IPS-18c (cell line): Measurements from ENCODE around the gene PTPRG.

Experiments used
- H3K4me3 ChIP-seq: 2 replicates; pipeline ENCODE4 v1.7.0; 2013; ENCODE audit warnings: low read depth, mild to moderate bottlenecking, low read length, moderate library complexity; ENCODE audit not compliant: insufficient read depth
- H3K9me3 ChIP-seq: one replicate; pipeline ENCODE4 v1.6.1; 2013; ENCODE audit warnings: mild to moderate bottlenecking, low read length, moderate library complexity; ENCODE audit not compliant: control insufficient read depth, insufficient read depth

Gene PTPRG

DNA sequence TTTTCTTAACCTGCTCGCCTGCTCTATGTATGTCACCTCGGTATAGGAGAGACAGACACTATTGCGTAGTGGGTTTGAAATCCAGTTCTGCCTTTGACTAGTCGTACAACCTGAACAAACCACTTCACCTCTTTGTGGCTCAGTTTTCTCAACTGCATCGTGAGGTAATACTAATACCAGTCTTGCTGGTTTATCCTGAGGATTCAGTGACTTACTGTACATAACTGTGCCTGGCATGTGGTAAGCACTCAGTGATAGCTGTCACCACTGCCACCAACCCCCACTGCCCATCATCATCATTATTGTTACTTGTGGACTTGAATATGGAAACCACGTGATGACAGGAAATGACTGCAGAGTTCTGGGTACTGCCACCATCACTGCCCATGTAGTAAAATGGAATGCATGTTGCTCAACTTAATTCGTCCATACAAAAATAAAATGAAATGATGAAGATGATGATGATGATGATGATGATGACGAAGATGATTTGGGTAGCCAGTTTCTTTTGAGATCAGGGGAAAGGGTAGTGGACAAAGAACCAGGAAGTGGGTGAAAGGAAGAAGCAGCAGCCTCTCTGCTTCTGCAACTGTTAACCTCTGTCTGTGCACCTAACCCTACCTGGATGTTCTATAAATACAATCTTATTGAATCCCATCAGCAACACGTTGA, 583.9 kb downstream of the PTPRG start:
- no peak overlapping the region for H3K4me3 ChIP-seq
- H3K9me3 ChIP-seq, result no peaks in the 10 kb centered on the region

DNA sequence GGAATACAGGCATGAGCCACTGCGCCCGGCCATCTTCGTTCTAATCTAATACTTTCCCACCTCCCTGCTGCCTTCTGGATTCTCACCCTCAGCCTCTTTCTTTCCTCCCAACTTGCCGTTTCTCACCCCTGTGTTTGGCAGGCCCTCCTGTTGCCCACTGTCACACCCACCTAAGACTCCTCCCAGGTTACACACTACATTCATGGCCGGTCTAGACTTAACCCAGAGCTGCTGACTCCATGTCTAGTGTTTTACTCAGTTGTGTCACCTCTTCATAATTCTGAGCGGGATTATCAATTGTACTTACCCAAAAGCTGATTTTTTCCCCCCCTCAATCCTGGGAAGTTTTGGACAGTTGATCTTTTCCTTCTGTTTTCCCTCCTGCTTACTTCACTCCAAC, 588.2 kb downstream of the PTPRG start:
- Histone ChIP-seq H3K9me3 (no peaks in the 10 kb centered on the region), H3K4me3 (no peak overlapping the region)

DNA sequence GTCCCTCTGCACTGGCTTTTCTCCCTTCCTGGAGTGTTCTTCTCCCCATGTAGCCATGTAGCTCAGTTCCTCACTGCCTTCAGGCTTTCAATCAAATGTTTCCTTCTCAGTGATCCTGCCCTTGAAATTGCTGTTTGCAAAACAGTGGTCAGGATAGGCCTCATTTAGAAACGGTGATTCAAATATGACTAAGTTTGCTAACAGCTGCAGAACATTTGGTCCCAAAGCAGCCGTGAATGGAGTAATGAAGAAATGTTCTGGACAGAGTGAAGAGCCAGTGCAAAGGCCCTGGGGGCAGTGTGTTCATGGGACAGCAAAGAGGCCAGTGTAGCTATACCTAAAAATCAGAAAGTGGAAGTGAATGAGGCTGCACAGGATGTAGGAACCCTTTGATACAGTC, 588.6 kb downstream of the PTPRG start:
- Histone ChIP-seq H3K9me3 (no peaks in the 10 kb centered on the region), H3K4me3 (no peak overlapping the region)

DNA sequence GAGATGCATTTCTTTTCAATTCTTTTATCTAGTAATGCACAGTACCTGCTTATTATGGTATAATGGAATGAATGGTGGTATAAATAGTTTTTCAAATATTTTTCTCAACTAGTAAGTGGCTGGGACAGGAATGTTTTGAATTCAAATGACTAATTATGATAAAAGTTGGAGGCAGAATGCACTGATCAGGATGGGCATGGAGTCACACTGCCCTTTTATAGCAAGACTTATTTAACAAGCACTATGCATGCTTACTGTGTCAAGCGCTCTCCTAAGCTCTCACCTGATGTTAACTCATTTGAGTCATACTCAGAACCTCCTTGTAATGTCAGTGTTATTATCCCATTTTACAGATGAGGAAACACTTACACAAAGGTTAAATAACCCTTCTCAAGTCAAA, 590.2 kb downstream of the PTPRG start:
- Histone ChIP-seq H3K9me3 (no peaks in the 10 kb centered on the region), H3K4me3 (no peak overlapping the region)

DNA sequence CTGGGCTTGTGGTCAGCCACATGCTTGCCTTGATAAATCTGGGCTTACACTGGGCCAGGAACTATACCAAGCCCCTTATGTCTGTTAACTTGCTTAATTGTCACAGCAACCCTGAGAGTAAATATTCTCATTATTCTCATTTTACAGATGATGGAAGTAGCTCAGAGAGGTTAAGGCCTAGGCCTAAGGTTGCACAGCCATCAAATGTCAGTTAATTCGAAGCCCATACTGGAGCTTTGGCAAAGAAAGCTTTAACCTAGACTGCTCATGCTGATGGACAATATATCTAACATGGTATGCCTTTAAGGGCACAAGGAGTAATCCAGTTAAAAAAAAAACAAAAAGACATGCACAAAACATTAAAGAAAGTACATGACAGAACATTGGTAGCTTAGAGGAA, 591.9 kb downstream of the PTPRG start:
- Histone ChIP-seq H3K4me3 (no peak overlapping the region), H3K9me3 (no peaks in the 10 kb centered on the region)

DNA sequence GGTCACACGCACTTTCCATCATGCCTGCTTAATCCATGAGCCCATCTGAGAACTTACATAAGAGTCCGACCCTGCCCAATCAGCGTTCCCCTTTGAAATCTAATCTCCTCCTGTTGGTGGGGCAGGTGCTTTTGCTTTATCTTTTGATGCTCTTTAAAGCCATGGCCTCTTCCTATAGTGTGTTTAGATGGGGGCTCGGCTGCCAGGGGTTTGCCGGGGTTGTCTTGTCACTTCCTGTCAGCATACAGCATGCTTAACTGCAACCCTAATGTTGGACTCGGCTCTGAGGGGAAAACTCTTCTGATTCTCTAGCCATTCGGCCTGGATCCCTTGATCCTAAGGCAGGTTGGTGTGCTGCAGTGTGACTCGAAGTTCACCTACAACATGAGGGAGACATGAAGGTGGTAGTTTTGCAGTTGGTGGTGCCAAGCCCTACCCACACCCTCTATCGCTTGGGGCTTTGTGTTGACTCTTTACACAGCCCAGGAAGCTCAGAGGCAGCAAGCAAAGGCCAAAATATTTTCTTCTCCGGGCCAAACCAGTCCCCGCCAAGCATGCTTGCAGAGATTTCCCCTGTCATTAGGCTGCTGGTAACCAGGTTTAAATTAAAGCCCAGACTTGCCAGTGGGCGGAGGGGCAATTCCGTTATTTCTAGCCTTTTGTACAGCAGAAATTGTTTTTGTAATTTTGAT, 593.2 kb downstream of the PTPRG start:
- Histone ChIP-seq H3K9me3 (no peaks in the 10 kb centered on the region), H3K4me3 (no peak overlapping the region)

DNA sequence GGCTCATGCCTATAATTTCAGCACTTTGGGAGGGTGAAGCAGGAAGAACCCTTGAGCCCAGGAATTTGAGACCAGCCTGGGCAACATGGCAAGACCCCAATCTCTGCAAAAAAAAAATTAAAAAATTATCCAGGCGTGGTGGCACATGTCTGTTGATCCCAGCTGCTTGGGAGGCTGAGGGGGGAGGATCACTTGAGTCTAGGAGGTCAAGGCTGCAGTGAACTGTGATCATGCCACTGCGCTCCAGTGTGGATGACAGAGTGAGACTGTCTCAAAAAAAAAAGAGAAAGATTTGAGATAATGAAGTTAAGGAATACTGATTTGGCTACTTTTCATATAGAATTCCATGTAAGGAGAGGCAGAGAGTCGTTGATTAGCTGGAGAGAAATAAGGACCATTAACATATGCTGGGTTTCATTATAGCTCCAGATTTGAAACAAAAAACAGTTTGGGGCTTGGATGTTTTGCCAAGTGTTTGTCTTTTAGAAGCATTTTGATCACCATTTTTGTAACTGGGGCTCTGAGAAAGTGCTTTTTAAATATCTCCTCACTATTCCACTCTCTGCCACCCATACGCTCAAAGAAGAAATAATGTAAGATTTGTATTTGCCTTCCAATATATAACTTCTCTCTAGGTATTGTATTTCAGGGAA, 597.8 kb downstream of the PTPRG start:
- no peaks in the 10 kb centered on the region for H3K9me3 ChIP-seq
- H3K4me3 ChIP-seq, result no peak overlapping the region

DNA sequence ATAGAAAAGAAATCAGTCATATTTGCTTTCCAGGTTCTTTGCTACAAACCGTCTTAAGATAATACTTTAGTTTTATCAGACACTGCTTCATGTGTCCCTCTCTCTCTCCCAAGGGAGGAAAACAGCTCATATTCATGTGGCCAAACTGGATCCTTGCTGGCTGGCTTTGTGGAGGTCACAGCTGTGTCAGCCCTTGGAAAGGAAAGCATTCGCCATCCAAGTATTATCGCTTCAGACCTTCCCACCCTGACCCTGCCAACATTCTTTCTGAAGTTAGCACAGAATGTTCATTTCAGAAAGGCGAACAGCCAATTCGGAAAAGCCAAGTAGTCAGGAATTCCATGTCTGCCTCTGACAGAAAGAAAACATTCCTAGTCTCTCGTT, 598.3 kb downstream of the PTPRG start:
- Histone ChIP-seq H3K9me3 (no peaks in the 10 kb centered on the region), H3K4me3 (no peak overlapping the region)

DNA sequence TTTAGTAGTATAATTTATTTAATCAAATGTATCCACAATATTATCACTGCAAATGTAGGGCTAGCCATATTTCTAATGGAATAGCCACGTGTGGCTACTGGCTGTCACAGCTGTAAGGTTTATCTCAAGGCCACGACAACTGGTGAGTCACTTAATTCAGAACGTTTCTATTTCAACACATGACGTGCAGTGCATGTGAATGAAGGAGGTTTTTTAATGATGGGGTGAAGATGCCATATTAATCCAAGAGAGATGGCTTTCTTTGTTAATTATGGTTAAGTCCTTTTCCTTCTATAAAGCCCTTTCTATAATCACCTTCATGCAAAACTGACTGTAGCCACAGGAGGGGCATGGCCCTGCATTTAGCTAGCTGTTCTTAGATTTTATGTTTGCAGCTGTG, 600.0 kb downstream of the PTPRG start:
- no peak overlapping the region for H3K4me3 ChIP-seq
- H3K9me3 ChIP-seq, result no peaks in the 10 kb centered on the region

DNA sequence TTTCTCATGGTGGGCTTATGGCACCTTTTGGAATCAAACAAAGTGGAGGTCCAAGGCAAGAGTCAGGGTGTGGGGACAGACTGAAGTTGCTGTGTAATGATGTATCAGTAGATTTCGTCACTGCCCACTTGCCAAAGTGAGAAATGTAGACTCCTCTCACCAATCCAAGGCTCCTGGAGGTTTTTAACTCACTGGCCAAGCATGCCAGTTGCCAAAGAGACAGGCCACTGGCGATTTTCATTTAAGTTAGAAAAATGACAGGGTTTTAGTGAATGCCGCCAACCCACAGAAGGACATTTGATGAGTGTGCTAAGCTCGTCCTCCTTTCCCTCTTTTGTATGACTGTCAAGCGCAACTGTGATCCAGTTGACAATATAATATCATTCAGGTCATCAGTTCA, 602.8 kb downstream of the PTPRG start:
- Histone ChIP-seq H3K9me3 (no peaks in the 10 kb centered on the region), H3K4me3 (no peak overlapping the region)

DNA sequence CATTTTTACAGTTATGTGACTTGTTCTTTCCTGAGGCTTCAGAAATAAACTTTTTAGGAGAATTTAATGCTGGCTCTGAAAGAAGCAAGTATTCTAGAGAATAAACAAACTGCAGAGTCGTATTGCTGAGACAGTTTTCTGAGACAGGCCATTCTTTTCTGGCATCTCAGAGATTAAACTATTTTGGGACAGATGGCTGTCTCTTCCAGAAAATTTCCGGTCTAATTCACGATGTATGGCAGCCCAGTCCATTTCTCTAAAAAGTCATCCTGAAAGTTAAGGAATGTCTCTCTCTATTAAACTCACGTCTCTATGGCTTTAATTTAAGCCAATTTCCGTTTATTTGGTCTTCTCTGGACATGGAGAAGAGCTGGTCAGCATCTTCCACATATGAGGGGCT, 603.4 kb downstream of the PTPRG start:
- Histone ChIP-seq H3K9me3 (no peaks in the 10 kb centered on the region), H3K4me3 (no peak overlapping the region)

DNA sequence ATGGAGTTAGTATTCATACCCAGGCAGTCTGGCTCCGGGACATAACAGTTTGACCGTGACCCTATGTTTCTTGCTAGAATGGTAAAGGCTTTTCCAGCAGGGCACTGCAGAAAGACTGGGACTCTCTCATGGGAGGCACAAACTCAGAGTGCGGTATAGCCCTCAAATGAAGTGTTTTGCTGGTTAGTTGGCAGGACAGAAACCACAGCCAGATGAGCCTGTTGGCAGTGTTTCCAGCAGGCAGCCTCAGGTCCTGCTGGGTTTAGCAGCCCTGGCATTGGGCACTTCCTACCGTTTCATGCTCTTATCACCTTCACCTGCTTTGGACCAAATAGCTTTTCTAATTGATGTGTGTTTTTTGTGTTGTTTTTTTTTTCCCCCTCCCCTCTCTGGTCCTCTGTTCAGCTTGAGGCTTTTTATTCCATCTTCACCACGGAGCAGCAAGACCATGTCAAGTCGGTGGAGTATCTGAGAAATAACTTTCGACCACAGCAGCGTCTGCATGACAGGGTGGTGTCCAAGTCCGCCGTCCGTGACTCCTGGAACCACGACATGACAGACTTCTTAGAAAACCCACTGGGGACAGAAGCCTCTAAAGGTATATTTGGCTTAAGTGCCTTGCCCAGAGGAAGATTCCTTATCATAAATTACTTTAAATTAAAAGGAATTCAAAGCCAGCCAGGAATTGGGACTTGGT, 606.3 kb downstream of the PTPRG start:
- Histone ChIP-seq H3K9me3 (no peaks in the 10 kb centered on the region), H3K4me3 (no peak overlapping the region)

DNA sequence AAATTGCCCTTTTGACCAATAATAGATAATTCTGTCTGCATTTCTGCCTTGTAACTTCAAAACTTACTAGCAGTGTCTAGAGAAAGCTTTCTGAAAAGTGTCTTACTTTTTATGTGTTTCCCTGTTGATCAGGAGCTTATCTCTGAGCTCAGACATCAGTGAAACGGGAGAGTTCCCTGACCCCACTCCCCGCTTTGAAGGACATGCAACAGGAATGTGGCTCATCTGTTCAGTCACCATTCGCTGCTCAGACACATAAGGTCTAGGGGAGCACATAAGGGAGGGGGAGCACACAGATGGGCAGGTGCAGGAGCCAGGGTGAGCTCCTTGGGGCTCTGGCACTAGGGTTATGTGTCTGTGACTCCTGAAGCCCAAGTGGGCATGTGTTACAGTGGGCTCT, 607.0 kb downstream of the PTPRG start:
- H3K9me3 ChIP-seq, result no peaks in the 10 kb centered on the region
- no peak overlapping the region for H3K4me3 ChIP-seq

DNA sequence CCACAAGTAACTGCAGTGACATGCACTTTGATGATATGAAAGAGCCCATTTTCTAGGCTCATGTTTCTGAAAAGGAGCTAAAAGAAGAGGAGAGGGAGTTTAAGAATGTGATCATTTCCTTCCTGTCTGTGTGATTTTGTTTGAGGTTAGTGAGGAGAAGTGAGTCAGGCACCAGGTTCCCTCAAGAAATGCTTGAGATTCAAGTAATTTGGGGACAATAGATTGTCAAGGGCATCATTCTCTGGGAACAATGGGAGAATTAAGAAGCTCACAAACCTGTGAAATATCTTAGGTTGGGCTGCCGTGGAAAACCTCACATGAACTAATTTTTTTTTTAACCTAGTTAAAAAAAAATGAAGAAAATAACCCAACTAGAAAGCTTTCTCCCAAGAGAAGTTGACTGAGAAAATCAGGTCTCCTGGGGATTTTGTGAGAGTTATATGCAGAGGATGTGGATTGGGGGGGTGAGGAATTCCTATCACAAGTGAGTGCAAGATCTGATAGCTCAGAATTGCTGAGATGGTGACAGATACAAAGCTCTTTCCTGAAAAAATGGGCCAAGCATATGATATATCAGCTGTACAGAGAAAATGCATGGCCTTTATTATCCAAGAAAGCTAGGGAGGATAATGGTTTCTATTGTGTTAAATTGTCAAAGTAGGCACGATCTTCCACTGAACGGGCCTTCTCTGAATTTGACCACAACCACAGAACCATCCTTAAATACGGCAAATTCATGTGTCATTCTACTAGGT, 608.7 kb downstream of the PTPRG start:
- Histone ChIP-seq H3K9me3 (no peaks in the 10 kb centered on the region), H3K4me3 (no peak overlapping the region)

DNA sequence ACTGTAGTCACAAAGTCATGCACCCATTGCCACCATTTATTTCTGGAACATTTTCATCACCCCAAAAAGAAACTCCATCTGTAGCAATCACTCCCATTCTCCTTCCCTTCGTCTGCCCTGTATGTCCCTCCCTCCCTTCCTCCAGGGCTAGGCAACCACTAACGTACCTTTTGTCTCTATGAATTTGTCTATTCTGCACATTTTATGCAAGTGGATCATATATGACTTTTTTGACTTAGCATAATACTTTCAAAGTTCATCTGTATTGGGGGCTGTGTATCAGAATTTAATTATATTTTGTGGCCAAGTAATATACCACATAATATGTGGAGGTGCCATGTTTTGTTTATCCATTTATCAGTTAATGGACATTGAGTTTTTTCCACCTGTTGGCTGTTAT, 610.4 kb downstream of the PTPRG start:
- Histone ChIP-seq H3K4me3 (no peak overlapping the region), H3K9me3 (no peaks in the 10 kb centered on the region)

DNA sequence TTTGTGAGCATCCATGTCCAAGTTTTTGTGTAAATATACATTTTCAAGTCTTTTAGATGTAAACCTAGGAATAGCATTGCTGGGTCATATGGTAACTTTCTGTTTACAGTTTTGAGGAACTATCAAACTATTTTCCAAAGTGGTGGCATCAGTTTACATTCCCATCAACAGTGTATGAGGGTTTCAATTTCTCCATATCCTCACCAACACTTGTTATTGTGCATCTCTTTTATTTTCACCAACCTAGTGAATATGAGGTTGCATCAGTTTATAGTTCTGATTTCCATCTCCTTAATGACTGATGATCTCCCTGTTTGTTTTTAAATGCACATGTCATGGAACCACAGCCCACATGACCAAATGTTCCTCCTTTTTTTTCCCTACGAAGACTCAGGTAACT, 610.8 kb downstream of the PTPRG start:
- Histone ChIP-seq H3K4me3 (no peak overlapping the region), H3K9me3 (no peaks in the 10 kb centered on the region)

DNA sequence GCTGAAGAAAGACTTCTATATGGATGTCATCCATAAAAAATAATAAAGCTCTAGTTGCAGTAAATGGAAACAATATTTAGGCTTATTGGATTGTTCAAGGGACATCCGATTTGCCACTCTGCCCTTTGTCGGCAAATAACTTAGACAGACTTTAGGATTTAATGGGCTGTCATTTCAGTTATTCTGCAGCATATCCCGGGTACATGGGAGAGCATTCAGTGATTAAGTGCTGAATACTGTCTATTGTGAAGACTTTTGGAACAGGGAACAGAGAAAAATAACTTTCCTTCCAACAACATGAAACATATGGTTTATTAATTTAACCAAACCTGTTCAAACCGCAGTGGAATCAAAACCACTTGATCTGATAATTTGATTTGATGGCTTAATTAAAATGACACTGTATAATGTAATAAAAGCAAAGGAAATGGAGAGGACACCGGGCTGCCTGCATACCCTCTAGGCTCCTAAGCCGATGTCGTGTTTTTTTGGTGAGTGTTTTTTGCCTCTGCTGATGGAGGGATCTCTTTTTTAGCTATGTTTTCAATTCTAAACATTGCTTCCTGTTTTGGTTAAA, 612.7 kb downstream of the PTPRG start:
- no peak overlapping the region for H3K4me3 ChIP-seq

More for the DNA sequence above, 612.7 kb downstream of the PTPRG start:
- no peaks in the 10 kb centered on the region for H3K9me3 ChIP-seq
